ENCODE measurements around the gene FAM81A.

DNA sequence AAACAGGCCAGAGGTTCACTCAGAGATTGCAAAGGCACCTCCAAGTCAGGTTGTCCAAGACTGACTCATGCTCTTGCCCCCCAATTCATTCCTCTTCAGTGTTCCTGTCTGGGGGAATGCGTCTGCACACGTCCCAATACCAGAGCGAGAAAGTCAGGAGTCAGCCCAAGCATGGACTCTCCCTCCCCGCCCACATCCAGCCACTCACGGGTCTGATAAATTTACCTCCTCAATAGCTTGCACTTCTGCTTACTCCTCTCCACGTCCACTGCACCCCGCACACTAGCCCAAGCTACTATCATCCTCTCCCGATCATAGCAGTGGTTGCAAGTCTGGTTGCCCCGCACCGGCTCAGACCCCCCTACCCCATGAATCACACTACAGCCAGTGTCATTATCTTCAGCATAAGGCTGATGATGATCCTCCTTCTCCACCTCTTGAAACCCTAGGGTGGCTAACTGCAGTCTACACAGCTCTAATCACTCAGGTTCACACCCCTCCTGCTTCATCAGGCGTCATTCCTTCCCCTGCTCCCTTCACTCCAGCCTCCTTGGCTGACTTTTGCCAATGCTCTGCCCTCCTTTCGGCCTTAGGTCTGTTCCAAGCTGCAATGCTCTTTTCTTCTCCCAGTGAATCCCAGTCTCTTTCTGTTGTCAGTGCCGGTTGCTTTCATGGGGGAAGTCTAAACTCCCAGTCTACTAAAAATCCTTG lies 37.7 kb upstream of the FAM81A start:
- TF ChIP-seq, protein P1, sequence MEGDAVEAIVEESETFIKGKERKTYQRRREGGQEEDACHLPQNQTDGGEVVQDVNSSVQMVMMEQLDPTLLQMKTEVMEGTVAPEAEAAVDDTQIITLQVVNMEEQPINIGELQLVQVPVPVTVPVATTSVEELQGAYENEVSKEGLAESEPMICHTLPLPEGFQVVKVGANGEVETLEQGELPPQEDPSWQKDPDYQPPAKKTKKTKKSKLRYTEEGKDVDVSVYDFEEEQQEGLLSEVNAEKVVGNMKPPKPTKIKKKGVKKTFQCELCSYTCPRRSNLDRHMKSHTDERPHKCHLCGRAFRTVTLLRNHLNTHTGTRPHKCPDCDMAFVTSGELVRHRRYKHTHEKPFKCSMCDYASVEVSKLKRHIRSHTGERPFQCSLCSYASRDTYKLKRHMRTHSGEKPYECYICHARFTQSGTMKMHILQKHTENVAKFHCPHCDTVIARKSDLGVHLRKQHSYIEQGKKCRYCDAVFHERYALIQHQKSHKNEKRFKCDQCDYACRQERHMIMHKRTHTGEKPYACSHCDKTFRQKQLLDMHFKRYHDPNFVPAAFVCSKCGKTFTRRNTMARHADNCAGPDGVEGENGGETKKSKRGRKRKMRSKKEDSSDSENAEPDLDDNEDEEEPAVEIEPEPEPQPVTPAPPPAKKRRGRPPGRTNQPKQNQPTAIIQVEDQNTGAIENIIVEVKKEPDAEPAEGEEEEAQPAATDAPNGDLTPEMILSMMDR (IDR thresholded peaks at IDR 0.05; ENCODE audit: low read depth, low read length, missing input control) = no peak
- TF ChIP-seq YY1 (IDR thresholded peaks at IDR 0.05) (no peak), JUND (IDR thresholded peaks at IDR 0.05) (no peak), EGR1 (IDR thresholded peaks at IDR 0.05; ENCODE audit: low read depth in 2 of 2) (no peak), GABPA (IDR thresholded peaks at IDR 0.05 in 1 of 2, conservative IDR thresholded peaks at IDR 0.05 in 1 of 2) (no peak), RXRA (IDR thresholded peaks at IDR 0.05) (no peak), FOXA1 (IDR thresholded peaks at IDR 0.05) (no peak), RAD21 (IDR thresholded peaks at IDR 0.05) (no peak), TAF1 (conservative IDR thresholded peaks at IDR 0.05) (no peak)
- TF ChIP-seq, protein P2, sequence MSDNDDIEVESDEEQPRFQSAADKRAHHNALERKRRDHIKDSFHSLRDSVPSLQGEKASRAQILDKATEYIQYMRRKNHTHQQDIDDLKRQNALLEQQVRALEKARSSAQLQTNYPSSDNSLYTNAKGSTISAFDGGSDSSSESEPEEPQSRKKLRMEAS (IDR thresholded peaks at IDR 0.05) = no peak
- TF ChIP-seq, protein P3, sequence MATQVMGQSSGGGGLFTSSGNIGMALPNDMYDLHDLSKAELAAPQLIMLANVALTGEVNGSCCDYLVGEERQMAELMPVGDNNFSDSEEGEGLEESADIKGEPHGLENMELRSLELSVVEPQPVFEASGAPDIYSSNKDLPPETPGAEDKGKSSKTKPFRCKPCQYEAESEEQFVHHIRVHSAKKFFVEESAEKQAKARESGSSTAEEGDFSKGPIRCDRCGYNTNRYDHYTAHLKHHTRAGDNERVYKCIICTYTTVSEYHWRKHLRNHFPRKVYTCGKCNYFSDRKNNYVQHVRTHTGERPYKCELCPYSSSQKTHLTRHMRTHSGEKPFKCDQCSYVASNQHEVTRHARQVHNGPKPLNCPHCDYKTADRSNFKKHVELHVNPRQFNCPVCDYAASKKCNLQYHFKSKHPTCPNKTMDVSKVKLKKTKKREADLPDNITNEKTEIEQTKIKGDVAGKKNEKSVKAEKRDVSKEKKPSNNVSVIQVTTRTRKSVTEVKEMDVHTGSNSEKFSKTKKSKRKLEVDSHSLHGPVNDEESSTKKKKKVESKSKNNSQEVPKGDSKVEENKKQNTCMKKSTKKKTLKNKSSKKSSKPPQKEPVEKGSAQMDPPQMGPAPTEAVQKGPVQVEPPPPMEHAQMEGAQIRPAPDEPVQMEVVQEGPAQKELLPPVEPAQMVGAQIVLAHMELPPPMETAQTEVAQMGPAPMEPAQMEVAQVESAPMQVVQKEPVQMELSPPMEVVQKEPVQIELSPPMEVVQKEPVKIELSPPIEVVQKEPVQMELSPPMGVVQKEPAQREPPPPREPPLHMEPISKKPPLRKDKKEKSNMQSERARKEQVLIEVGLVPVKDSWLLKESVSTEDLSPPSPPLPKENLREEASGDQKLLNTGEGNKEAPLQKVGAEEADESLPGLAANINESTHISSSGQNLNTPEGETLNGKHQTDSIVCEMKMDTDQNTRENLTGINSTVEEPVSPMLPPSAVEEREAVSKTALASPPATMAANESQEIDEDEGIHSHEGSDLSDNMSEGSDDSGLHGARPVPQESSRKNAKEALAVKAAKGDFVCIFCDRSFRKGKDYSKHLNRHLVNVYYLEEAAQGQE (IDR thresholded peaks at IDR 0.05) = no peak
- TF ChIP-seq, protein P4, sequence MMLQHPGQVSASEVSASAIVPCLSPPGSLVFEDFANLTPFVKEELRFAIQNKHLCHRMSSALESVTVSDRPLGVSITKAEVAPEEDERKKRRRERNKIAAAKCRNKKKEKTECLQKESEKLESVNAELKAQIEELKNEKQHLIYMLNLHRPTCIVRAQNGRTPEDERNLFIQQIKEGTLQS (IDR thresholded peaks at IDR 0.05) = no peak
- TF ChIP-seq, protein P5, sequence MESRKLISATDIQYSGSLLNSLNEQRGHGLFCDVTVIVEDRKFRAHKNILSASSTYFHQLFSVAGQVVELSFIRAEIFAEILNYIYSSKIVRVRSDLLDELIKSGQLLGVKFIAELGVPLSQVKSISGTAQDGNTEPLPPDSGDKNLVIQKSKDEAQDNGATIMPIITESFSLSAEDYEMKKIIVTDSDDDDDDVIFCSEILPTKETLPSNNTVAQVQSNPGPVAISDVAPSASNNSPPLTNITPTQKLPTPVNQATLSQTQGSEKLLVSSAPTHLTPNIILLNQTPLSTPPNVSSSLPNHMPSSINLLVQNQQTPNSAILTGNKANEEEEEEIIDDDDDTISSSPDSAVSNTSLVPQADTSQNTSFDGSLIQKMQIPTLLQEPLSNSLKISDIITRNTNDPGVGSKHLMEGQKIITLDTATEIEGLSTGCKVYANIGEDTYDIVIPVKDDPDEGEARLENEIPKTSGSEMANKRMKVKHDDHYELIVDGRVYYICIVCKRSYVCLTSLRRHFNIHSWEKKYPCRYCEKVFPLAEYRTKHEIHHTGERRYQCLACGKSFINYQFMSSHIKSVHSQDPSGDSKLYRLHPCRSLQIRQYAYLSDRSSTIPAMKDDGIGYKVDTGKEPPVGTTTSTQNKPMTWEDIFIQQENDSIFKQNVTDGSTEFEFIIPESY (IDR thresholded peaks at IDR 0.05) = no peak

All from liver (tissue), 3 donors.